NCI-H128 (cell line): ENCODE measurements around the gene DCP2.

ENCODE experiments used
- DNase-seq: peaks from one replicate; lab custom pipeline; 2025; ENCODE audit not compliant: unreplicated experiment; lab: John Stamatoyannopoulos, UW

DCP2 gene

GRCh38 chr5:113042491-113043243 is 66.1 kb downstream of the DCP2 start:
- no peak for DNase-seq

DNA sequence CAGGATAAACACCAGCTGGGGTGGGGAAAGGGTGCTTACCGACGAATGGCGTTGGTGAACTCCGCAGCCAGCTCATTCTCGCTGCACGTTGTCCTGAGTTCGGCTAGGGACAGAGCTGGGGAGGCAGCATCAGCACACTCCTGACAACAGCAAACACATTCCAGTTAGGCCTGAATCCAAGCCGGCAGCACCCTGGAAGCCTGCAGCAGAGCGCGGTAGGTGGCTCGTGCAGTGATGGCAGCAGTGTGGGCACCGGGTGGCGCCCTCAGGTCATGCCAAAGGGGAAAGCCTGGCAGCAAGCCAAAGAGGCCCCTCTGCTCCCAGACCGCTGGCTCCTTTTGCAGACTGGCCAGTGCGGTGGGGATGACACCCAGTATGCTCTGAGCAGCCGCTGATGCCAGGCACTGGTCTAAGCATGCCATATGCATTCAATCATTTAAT is 66.9 kb downstream of the DCP2 start:
- DNase-seq, result no peak

GRCh38 chr5:113044776-113045465 is 68.3 kb downstream of the DCP2 start:
- DNase-seq, result no peak

GRCh38 chr5:113047234-113047633 is 70.6 kb downstream of the DCP2 start:
- no peak for DNase-seq

DNA sequence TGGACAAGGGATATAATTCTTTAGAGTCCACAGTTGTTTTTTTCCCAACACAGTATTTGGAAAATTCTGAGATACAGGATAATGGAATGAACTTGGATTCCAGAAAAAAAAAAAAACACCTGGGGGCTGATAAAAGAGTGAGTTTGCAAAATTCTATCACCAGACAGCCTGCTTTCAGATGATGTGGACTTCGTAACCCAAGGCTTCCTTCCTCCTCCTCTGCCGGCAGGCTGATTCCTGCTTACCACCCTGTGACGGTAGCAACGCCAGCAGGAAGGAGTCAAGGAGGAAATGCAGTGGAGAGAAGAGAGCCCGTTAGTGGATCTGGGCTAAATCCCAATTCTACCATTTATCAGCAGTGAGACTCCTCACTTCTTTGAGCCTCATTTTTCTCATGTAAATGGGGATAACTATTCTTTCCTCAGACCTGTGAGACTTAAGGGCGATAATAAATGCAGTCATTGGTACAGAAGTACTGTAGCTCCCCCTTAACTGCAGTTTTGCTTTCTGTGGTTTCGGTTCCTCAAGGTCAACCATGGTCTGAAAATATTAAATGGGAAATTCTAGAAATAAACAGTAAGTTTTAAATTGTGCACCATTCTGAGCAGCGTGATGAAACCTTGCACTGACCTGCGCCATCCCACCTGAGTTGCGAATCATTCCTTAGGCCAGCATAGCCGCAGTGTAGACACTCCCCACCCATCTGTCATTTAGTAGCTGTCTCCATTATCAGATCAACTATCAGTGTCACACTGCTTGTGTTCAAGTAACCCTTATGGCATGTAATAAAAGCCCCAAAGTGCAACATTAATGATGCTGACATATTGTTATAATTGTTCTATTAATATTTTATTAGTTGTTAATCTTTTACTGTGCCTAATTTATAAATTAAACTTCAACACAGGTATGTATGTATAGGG is 71.4 kb downstream of the DCP2 start:
- DNase-seq, result no peak

- DNase-seq, result no peak
Observed at GRCh38 chr5:113048931-113049330, 72.3 kb downstream of the DCP2 start.

- no peak for DNase-seq
Observed at GRCh38 chr5:113050721-113051382, 74.3 kb downstream of the DCP2 start.

- DNase-seq, result no peak
Observed at GRCh38 chr5:113052041-113052795, 75.6 kb downstream of the DCP2 start.

- DNase-seq, result no peak
Observed at GRCh38 chr5:113053511-113053995, 77.0 kb downstream of the DCP2 start.

GRCh38 chr5:113054899-113055298 is 78.3 kb downstream of the DCP2 start:
- no peak for DNase-seq

DNA sequence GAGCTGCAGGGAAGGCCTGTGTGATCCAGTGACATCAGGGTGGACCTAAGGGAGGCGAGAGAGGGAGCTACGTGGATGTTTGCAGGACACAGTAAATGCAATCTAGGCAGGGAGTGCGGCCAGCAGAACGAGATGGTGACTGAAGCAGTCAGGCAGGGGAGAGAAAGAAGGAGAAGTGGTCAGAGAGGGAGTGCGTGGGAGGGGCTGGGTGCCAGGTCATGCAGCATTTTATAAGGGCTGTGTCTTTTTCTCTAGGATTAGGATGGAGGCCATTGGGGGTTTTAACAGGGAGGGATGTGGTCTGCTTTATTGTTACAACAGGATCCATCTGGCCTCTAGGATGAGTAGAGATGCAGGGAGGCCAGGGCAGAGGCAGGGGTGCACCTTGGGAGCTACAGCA is 80.4 kb downstream of the DCP2 start:
- no peak for DNase-seq

DNA sequence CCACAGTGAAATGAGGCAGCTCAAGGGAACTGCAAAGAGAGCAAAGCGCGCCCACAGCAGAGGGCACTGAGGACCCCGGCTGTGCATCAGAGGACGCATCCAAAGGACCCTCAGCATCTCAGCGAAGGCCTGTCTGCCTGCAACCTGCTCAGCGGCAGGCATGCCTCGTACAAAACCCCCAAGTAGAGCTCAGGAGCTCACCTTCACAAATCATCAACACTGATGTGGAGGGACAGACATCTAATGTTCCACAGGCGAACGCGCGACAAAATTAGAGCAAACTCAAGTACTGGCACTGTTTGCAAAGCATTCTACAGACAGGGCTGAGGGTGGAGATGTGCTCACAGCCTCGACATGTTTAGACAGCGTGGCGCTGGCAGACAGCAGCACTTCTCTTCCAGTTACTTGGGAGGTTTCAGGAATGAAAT is 81.0 kb downstream of the DCP2 start:
- no peak for DNase-seq

DNA sequence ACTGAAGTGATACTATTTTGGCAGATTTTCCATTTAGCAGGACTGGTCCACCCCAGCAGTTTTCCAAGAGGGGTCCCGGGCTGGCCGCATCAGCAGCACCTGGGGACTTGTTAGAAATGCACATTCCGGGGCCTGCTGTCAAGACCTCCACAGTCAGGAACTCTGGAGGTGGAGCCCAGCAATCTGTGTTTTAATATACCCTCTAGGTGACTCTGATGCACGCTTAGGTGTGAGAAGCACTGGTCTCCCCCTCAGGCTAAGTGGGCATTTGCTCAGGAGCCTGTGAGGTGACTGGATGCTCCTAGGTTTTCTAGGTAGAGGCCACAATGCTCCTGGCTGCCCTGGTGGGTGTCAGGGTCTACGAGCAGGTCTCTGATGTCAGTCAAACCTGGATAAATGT is 81.7 kb downstream of the DCP2 start:
- no peak for DNase-seq

- no peak for DNase-seq
Observed at GRCh38 chr5:113058706-113059226, 82.2 kb downstream of the DCP2 start.

DNA sequence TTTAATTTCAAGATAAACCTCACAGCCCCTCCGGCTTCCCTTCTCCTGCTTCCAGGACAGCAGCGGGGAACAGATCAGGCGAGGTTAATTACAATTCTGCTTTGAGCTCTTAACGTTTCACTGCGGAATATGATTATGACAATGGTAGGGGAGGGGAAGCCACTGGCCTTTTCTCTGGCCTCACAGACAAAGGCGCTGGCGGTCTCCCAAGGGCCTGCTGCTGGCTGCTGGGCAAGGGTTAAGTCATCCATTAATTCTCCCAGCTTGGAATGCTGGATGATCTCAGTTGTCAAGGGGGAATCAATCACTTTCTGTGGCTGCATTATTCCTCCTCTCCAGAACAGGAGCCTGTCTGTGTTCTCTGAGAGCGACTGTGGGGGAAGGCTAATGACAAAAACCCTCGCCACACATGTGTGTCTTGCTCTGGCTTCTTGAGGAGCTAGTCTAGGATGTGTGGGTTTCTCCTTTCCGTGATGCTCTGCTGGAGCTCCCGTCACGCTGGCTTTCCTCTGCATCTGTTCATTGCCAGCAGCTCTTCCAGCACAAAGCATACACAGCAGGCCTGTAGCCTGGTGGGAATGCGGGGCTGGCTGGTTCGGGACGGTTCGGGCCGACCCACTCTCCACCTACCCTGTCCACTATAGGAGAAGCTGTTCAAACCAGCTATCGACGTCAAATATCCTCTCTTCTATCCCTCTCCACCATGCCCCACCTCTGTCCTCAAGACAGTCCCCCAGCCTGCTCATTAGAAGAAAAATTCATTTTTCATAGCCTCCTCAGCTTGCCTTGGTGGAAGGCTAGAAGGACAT is 82.8 kb downstream of the DCP2 start:
- no peak for DNase-seq

DNA sequence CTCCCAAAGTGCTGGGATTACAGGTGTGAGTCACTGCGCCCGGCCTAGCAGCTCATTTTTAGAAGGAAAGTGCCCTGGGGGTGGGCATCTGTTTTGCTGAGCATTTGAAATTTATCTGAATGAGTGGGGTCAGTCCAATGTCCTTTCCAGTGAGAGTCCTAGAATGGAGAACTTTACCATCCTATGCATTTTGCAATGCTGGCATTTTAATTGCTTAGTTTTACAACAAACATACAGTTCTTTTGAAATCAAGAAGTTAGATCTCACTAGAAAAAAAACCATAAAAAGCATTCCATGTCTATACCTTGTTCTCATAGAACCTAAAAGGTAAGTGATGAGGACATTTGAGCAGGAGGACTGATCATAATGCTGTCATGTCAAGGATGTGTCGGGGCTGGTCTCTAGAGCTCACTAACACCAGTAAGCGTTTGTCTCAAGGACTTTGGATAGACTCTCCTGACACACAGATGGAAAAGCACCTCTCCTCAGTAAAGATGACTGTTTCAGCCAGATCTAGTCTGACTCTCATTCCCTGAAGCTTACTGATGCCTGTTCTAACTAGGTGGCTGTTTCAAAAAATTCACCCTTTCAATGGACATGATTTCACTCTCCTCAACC is 83.9 kb downstream of the DCP2 start:
- no peak for DNase-seq

GRCh38 chr5:113061846-113062780 is 85.5 kb downstream of the DCP2 start:
- no peak for DNase-seq
